Mammary epithelial cell (primary cell): Measurements from ENCODE around the gene CLCF1.

Source experiments
- EZH2 ChIP-seq: IDR thresholded peaks from 2 replicates; pipeline ENCODE4 v1.6.1; 2012; ENCODE audit warnings: low read length, inconsistent platforms, borderline replicate concordance
- TF ChIP-seq, protein P1 (sequence below), 2 donors: IDR thresholded peaks in 1 of 2; conservative IDR thresholded peaks in 1 of 2; 2 replicates each; pipeline ENCODE4 v1.5.1; 2011 to 2012; ENCODE audit warnings: inconsistent platforms in 2 of 2, low read length in 2 of 2, mild to moderate bottlenecking in 2 of 2, control low read depth in 1 of 2, low read depth in 1 of 2; ENCODE audit not compliant: insufficient read depth in 1 of 2; ENCODE audit errors: extremely low read depth in 1 of 2

DNA sequence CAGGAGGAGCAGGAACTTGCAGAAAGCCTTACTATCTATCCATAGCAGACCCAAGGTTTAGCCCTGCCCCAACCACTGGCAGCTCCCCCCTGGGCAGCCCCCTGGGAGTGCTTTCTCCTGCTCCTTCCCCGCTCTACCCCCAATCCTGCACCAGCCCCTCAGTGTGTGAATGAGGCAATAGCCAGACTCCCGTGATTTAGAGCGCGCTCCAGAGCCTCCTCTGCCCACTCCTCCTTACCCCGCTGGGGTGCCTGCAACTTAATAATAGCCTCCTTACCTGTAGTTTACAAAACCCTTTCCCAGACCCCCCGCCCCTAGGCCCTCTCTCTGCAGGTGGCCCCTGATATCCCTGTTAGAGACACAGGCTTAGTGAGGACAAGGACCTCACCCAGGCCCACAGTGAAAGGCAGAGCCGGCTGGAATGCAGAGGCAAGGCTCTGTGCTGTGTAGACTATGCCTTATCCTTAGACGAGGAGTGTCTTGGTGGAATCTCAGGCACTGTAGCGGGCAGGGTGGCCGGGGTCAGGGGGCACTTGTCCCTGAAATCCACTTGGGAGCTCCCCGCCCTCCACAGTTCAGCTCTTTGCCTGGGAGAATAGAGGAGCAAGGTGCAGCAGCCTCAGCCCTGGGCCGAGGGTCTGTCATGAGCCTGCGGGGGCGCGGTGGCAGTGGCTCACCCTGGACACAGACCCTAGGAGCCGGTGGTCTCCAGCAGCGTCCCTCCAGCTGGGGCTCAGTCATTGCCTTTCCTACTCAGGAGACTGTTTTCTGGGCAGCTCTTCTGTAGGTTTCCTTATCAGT lies 37.8 kb upstream of the CLCF1 start:
- TF ChIP-seq EZH2: no peak
- TF ChIP-seq, protein P1, sequence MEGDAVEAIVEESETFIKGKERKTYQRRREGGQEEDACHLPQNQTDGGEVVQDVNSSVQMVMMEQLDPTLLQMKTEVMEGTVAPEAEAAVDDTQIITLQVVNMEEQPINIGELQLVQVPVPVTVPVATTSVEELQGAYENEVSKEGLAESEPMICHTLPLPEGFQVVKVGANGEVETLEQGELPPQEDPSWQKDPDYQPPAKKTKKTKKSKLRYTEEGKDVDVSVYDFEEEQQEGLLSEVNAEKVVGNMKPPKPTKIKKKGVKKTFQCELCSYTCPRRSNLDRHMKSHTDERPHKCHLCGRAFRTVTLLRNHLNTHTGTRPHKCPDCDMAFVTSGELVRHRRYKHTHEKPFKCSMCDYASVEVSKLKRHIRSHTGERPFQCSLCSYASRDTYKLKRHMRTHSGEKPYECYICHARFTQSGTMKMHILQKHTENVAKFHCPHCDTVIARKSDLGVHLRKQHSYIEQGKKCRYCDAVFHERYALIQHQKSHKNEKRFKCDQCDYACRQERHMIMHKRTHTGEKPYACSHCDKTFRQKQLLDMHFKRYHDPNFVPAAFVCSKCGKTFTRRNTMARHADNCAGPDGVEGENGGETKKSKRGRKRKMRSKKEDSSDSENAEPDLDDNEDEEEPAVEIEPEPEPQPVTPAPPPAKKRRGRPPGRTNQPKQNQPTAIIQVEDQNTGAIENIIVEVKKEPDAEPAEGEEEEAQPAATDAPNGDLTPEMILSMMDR (conservative IDR thresholded peaks at IDR 0.05 in 1 of 2, IDR thresholded peaks at IDR 0.05 in 1 of 2; ENCODE audit: extremely low read depth in 1 of 2, insufficient read depth in 1 of 2, low read depth in 1 of 2, low read length in 2 of 2): no peak
